HG02973 (cell line): ENCODE results near the gene PCNA.
"Not testable (repeated sequence)": the region's sequence is repeated elsewhere in the genome, so short reads cannot be mapped to it uniquely, and the experiment has no call there.

Experiments used
- ATAC-seq: cut with Tn5 transposase; IDR thresholded peaks from one replicate; pipeline ENCODE4 v1.9.1; 2021; ENCODE audit warnings: moderate library complexity; ENCODE audit not compliant: unreplicated experiment

The PCNA gene

GRCh38 chr20:5099909-5100308 is 19.8 kb downstream of the PCNA start:
- ATAC-seq, result not testable (repeated sequence)

- ATAC-seq, result not testable (repeated sequence)
Observed at GRCh38 chr20:5099009-5099408, 20.7 kb downstream of the PCNA start.

- no peak for ATAC-seq
Observed at GRCh38 chr20:5096463-5096862, 23.3 kb downstream of the PCNA start.

GRCh38 chr20:5095931-5096330 is 23.8 kb downstream of the PCNA start:
- ATAC-seq, result no peak

GRCh38 chr20:5095454-5095853 is 24.3 kb downstream of the PCNA start:
- ATAC-seq, result no peak

GRCh38 chr20:5092765-5093339 is 26.9 kb downstream of the PCNA start:
- no peak for ATAC-seq

GRCh38 chr20:5091902-5092301 is 27.9 kb downstream of the PCNA start:
- ATAC-seq, result no peak

- peak; percentile 72 for ATAC-seq
Observed at GRCh38 chr20:5090191-5090590, 29.6 kb downstream of the PCNA start.

GRCh38 chr20:5088688-5089087 is 31.1 kb downstream of the PCNA start:
- ATAC-seq, result no peak

- ATAC-seq, result no peak
Observed at GRCh38 chr20:5085380-5085779, 34.4 kb downstream of the PCNA start.

GRCh38 chr20:5080384-5080877 is 39.3 kb downstream of the PCNA start:
- ATAC-seq, result peak; percentile 30

GRCh38 chr20:5078399-5078958 is 41.3 kb downstream of the PCNA start:
- ATAC-seq, result peak; percentile 82

- ATAC-seq, result no peak
Observed at GRCh38 chr20:5077761-5078387, 41.9 kb downstream of the PCNA start.

- not testable (repeated sequence) for ATAC-seq
Observed at GRCh38 chr20:5076913-5077312, 42.8 kb downstream of the PCNA start.

GRCh38 chr20:5074232-5074674 is 45.5 kb downstream of the PCNA start:
- no peak for ATAC-seq

GRCh38 chr20:5073660-5074231 is 46.0 kb downstream of the PCNA start:
- no peak for ATAC-seq

GRCh38 chr20:5072756-5073659 is 46.8 kb downstream of the PCNA start:
- no peak for ATAC-seq

GRCh38 chr20:5071942-5072341 is 47.8 kb downstream of the PCNA start:
- not testable (repeated sequence) for ATAC-seq

GRCh38 chr20:5070570-5070969 is 49.2 kb downstream of the PCNA start:
- no peak for ATAC-seq

- ATAC-seq, result no peak
Observed at GRCh38 chr20:5070081-5070480, 49.7 kb downstream of the PCNA start.
